Activated CD8-positive, alpha-beta memory T cell treated with anti-CD3 and anti-CD28 coated beads for 36 hours (primary cell): ENCODE data around the gene HIBADH. TPM values are rescaled to one million over a fixed set of nuclear protein-coding genes. Genes with fewer than 3 reads are reported as not detected.

Experiments used
- CTCF ChIA-PET: fragments of 350-600 bp; sonication (Branson Sonifier 250); formaldehyde crosslinking; loops from one replicate; lab custom pipeline; 2021; ENCODE audit warnings: antibody characterized with exemption; lab: Charles Lee
- POLR2A ChIA-PET: fragments of 350-600 bp; sonication (Branson Sonifier 250); formaldehyde crosslinking; loops from one replicate; lab custom pipeline; 2021; ENCODE audit warnings: antibody characterized with exemption; lab: Charles Lee
- total RNA-seq, 2 experiments: library from RNA; stranded (reverse); gene quantifications; one replicate each; pipeline ENCODE4 v1.2.3, GENCODE V29; 2021

The HIBADH gene
- total RNA-seq, 2 experiments from 2014 or later: 20.0 to 22.0 TPM

- ChIA-PET CTCF (interaction anchor here (0.6 kb wide), 2 partner anchors 399 to 468 kb away, joined by 3 to 5 read pairs; no protein-coding TSS in a partner anchor), POLR2A (no interaction called here)
These were observed 86.2 kb downstream of the HIBADH start for GRCh38 chr7:27576360-27576944.

GRCh38 chr7:27575613-27576012 lies 87.1 kb downstream of the HIBADH start:
- CTCF ChIA-PET: no interaction called here
- POLR2A ChIA-PET: no interaction called here

- ChIA-PET CTCF (interaction anchor here (1.2 kb wide), 1 partner anchor 359 kb away, joined by 3 read pairs; no protein-coding TSS in a partner anchor), POLR2A (no interaction called here)
These were observed 93.6 kb downstream of the HIBADH start for GRCh38 chr7:27569106-27569505.

DNA sequence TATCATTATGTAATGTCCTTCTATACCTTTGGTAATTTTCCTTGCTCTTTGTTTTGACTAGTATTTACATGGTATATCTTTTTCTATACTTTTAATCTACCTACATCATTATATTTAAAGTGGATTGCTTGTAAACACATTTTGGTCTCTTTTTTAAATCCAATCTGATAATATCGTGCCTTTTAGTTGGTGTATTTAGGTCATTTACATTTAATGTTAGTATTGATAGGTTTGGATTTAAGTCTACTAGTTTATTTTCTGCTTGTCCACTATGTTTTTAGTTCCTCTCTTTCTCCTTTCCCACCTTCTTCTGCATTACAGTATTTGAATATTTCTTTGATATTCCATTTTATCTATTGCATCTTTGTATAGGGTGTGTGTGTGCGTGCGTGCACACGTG lies 95.4 kb downstream of the HIBADH start:
- ChIA-PET CTCF (no interaction called here), POLR2A (no interaction called here)

DNA sequence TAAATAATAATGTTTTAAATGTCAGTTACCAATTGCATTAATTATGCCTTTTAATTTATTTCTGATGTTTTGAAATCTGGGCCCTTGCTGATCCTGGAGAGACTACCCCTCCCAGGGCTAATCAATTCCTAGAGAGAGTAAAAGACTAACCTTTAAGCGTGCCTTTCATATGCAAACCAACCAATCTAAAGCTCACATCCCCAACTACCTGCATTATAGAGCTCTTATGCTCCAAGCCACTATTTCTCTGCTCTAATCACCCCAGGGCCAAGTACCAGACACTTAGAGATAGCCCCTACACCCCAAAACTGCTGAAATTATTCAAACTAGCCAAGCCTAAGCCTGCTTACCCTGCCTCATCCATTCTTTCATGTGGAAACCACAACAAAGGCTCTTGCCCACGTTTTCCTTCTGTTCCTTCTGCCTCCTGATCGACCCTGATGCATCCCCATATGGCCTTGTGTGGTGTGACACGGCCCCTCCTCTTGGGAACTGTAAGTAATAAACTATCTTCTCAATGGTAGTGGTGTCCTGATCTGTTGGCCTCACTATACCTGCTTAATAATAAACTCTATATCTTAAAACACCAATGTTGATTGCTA lies 97.7 kb downstream of the HIBADH start:
- ChIA-PET POLR2A (no interaction called here), CTCF (no interaction called here)

GRCh38 chr7:27560706-27561235 lies 101.9 kb downstream of the HIBADH start:
- ChIA-PET CTCF (no interaction called here), POLR2A (no interaction called here)

GRCh38 chr7:27555670-27556069 lies 107.0 kb downstream of the HIBADH start:
- CTCF ChIA-PET: no interaction called here
- POLR2A ChIA-PET: no interaction called here

DNA sequence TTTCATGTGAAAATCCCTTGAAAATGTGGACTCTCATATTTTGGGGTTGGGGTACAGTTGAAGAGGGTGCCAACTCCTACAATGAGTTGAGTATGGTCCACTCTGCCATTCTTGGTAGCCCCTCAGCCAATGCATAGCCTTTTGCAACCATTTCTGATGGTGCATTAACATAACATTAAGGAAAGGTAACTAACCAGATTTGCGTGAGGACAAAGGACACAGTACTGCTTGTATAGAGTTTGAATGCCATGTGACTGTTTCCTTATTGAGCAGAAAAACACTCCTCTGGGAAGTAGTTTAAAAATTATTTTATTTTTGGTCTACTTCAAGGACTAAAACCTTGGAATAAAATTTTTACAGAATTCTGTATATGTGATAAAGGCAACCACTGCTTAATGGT lies 107.9 kb downstream of the HIBADH start:
- POLR2A ChIA-PET: no interaction called here
- CTCF ChIA-PET: no interaction called here

- ChIA-PET POLR2A (no interaction called here), CTCF (interaction anchor here (0.6 kb wide), 1 partner anchor 53 kb away, joined by 3 read pairs; no protein-coding TSS in a partner anchor)
These were observed 109.4 kb downstream of the HIBADH start for GRCh38 chr7:27553273-27553672.

GRCh38 chr7:27551803-27552400 lies 110.8 kb downstream of the HIBADH start:
- ChIA-PET CTCF (no interaction called here), POLR2A (no interaction called here)

GRCh38 chr7:27549606-27550005 lies 113.1 kb downstream of the HIBADH start:
- ChIA-PET CTCF (no interaction called here), POLR2A (no interaction called here)

- POLR2A ChIA-PET: no interaction called here
- CTCF ChIA-PET: no interaction called here
These were observed 114.4 kb downstream of the HIBADH start for GRCh38 chr7:27548304-27548703.

- ChIA-PET CTCF (no interaction called here), POLR2A (no interaction called here)
These were observed 115.3 kb downstream of the HIBADH start for GRCh38 chr7:27547401-27547800.

GRCh38 chr7:27546610-27547009 lies 116.1 kb downstream of the HIBADH start:
- ChIA-PET POLR2A (no interaction called here), CTCF (no interaction called here)

GRCh38 chr7:27535795-27536194 lies 126.9 kb downstream of the HIBADH start:
- ChIA-PET CTCF (no interaction called here), POLR2A (no interaction called here)

- CTCF ChIA-PET: no interaction called here
- POLR2A ChIA-PET: no interaction called here
These were observed 129.0 kb downstream of the HIBADH start for GRCh38 chr7:27533652-27534081.

DNA sequence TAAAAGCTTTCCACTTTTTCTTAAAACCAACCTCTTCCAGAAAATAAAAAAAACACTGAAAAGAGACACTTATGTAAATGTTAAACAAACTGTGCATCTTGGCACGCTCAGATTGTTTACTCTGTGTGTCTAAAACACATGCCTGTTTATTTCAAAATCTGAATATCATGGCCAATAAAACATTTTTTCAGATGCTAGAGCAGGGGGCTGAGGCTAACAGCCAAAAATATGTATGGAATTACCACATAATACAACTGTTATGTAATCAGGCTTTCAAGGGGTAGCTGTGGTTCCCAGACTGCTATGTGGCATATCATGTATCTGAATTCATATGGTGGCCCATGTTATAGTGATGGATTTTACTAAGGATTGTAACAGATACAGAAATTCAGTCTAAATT lies 130.4 kb downstream of the HIBADH start:
- ChIA-PET CTCF (no interaction called here), POLR2A (no interaction called here)

DNA sequence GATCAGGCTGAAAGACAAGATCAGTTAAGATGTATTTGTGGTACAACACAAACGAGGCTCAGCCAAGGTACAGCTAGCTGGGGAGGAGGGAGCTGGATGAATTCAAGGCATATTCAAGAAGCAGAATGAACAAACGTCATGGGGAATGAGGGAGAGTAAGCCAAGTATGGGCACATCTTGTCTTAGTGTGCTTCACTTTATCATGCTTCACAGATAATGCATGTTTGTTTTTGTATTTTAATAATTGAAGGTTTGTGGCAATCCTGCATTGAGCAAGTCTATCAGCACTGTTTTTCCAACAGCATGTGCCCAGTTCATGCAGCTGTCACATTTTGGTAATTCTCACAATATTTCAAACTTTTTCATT lies 135.4 kb downstream of the HIBADH start:
- ChIA-PET POLR2A (no interaction called here), CTCF (no interaction called here)

DNA sequence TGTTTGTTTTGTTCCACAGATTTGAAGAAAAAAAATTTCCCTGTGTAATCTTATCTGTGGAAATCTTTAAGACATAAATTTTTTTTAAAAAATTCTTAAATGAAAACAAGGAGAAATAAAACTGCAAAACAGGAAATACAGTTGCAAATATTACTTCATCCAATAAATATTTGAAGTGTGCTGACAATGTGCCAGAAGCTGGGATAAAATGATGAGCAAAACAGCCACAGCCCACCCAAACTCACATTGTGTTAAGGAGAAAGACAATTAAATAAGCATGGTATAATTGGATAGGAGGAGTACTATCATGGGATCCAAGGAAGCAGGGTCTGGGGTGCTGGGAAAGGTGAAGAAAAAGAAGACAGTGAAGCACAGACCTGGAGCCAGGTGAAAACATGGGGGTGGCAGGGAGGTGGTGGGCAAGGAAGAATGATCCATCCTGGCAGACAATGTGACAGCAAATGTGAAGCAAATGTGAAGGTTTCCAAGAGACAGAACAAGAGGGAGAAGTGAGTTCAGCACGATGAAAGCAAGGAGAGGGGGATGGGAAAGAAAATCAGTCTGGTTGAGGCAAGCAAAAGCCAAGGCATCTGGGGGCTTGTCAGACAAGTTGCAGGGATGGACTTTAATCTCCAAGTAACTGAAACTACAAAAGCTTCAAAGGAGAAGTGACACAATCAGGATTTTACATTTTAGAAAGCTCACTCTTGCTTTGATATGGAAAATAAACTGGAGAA lies 135.9 kb downstream of the HIBADH start:
- ChIA-PET CTCF (no interaction called here), POLR2A (no interaction called here)

- CTCF ChIA-PET: no interaction called here
- POLR2A ChIA-PET: no interaction called here
These were observed 136.6 kb downstream of the HIBADH start for GRCh38 chr7:27526131-27526530.
